Chondrocyte (in vitro differentiated cells): Measurements from ENCODE around the gene ANKRD40. TPM values are rescaled to one million over a fixed set of nuclear protein-coding genes. Genes with fewer than 3 reads are reported as not detected.

Experiments used
- DNase-seq: peaks from one replicate; pipeline ENCODE4 v3.0.0; 2021; ENCODE audit warnings: mixed read lengths, low spot score
- H3K27ac Mint-ChIP-seq: one replicate; pipeline ENCODE4 v1.8.0; 2021; ENCODE audit warnings: mild to moderate bottlenecking, moderate library complexity, mixed read lengths; ENCODE audit not compliant: unreplicated experiment
- H3K27me3 Mint-ChIP-seq: 2 replicates; pipeline ENCODE4 v1.8.0; 2021; ENCODE audit warnings: low read depth, mixed read lengths
- H3K36me3 Mint-ChIP-seq: 2 replicates; pipeline ENCODE4 v1.8.0; 2021; ENCODE audit warnings: low read depth, mixed read lengths
- H3K4me1 Mint-ChIP-seq: 2 replicates; pipeline ENCODE4 v1.8.0; 2021; ENCODE audit warnings: low read depth, mild to moderate bottlenecking, mixed read lengths
- H3K4me3 Mint-ChIP-seq: one replicate; pipeline ENCODE4 v1.8.0; 2021; ENCODE audit warnings: mild to moderate bottlenecking, moderate library complexity, mixed read lengths; ENCODE audit not compliant: unreplicated experiment
- H3K9me3 Mint-ChIP-seq: 2 replicates; pipeline ENCODE4 v1.8.0; 2021; ENCODE audit warnings: low read depth, mixed read lengths
- total RNA-seq: library from RNA; stranded (reverse); gene quantifications from 3 replicates; pipeline ENCODE4 v1.2.1, GENCODE V29; 2021
- TF ChIP-seq, protein P1 (sequence below): fragments of 200-600 bp; sonication (generic); IDR thresholded peaks from 2 replicates; pipeline ENCODE4 v1.5.0; 2021; ENCODE audit warnings: antibody characterized with exemption, mild to moderate bottlenecking, moderate library complexity

ANKRD40 gene
- total RNA-seq, 1 donor from 2014 or later = 36.1 TPM

DNA sequence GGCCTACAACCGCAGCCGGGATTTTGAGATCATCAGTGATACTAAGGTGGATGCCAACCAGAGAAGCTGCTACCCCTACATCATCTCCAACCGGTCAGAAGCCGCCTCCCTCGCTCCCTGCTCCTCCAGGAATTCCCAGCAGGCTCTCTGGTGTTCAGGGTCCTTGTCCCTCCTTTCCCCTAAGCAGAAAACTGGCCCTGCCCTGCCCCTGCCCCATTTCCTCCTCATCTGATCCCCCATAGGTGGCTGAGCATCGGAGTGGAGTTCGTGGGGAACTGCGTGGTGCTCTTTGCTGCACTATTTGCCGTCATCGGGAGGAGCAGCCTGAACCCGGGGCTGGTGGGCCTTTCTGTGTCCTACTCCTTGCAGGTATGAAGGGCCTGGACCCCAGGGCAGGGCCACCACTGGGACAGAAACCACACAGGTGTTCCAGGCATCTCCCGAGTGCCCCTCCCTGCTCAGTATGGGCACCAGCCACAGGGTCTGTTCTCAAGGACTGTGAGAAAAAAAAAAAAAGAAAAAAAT, 29.8 kb downstream of the ANKRD40 start:
- no peak overlapping the region for H3K27ac Mint-ChIP-seq
- H3K4me3 Mint-ChIP-seq = no peak overlapping the region
- no peaks in the 10 kb centered on the region for H3K27me3 Mint-ChIP-seq
- TF ChIP-seq, protein P1, sequence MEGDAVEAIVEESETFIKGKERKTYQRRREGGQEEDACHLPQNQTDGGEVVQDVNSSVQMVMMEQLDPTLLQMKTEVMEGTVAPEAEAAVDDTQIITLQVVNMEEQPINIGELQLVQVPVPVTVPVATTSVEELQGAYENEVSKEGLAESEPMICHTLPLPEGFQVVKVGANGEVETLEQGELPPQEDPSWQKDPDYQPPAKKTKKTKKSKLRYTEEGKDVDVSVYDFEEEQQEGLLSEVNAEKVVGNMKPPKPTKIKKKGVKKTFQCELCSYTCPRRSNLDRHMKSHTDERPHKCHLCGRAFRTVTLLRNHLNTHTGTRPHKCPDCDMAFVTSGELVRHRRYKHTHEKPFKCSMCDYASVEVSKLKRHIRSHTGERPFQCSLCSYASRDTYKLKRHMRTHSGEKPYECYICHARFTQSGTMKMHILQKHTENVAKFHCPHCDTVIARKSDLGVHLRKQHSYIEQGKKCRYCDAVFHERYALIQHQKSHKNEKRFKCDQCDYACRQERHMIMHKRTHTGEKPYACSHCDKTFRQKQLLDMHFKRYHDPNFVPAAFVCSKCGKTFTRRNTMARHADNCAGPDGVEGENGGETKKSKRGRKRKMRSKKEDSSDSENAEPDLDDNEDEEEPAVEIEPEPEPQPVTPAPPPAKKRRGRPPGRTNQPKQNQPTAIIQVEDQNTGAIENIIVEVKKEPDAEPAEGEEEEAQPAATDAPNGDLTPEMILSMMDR = no peak
- no peaks in the 10 kb centered on the region for H3K9me3 Mint-ChIP-seq
- no peak for DNase-seq
- no peaks in the 10 kb centered on the region for H3K36me3 Mint-ChIP-seq
- peaks cover 9% of the 10 kb centered on the region for H3K4me1 Mint-ChIP-seq

DNA sequence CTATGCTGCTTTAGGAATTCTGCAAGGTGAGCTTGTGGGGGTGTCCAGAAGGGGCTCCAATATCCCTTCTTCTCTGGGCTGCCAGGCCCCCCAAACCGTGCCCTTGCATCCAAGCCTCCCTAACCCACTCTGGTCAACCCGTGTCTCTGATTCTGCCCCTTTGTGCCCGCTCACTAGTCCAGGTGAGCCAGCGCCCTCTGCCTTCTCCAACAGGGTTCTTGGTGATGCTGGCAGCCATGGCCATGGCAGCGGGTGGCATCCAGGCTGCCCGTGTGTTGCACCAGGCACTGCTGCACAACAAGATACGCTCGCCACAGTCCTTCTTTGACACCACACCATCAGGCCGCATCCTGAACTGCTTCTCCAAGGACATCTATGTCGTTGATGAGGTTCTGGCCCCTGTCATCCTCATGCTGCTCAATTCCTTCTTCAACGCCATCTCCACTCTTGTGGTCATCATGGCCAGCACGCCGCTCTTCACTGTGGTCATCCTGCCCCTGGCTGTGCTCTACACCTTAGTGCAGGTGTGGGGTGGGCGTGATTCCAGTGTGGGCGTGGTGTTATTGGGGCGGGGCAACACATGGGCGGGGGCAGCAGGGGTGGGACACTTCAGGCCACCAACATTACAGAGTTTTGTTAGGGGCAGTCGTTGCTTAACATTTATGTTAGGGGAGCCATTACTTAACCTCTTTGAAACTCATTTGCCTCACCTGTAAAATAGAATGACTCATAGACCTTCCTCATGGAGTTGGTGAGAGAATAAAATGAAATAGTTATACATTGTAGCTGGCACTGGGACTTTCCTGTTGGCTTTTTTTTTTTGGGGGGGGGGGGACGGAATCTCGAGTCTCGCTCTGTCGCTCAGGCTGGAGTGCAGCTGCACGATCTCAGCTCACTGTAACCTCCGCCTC, 31.4 kb downstream of the ANKRD40 start:
- DNase-seq = no peak

DNA sequence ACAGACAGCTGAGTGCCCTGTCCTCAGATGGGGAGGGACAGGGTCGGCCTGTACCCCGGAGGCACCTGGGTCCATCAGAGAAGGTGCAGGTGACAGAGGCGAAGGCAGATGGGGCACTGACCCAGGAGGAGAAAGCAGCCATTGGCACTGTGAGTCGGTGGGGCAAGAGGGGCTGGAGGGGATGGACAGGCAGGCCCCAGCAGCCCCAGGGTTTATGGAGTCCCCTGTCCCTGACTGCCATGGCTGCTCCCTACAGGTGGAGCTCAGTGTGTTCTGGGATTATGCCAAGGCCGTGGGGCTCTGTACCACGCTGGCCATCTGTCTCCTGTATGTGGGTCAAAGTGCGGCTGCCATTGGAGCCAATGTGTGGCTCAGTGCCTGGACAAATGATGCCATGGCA, 32.1 kb downstream of the ANKRD40 start:
- no peaks in the 10 kb centered on the region for H3K4me1 Mint-ChIP-seq
- DNase-seq = no peak
- TF ChIP-seq, protein P1 = no peak
- no peak overlapping the region for H3K4me3 Mint-ChIP-seq
- H3K9me3 Mint-ChIP-seq = no peaks in the 10 kb centered on the region
- no peak overlapping the region for H3K27ac Mint-ChIP-seq
- H3K27me3 Mint-ChIP-seq = no peaks in the 10 kb centered on the region
- H3K36me3 Mint-ChIP-seq = no peaks in the 10 kb centered on the region

More for the DNA sequence above, 31.4 kb downstream of the ANKRD40 start:
- Mint-ChIP-seq H3K9me3 (no peaks in the 10 kb centered on the region), H3K27me3 (no peaks in the 10 kb centered on the region), H3K4me1 (peaks cover 4% of the 10 kb centered on the region), H3K27ac (no peak overlapping the region), H3K36me3 (no peaks in the 10 kb centered on the region), H3K4me3 (no peak overlapping the region)
- TF ChIP-seq, protein P1 = no peak

DNA sequence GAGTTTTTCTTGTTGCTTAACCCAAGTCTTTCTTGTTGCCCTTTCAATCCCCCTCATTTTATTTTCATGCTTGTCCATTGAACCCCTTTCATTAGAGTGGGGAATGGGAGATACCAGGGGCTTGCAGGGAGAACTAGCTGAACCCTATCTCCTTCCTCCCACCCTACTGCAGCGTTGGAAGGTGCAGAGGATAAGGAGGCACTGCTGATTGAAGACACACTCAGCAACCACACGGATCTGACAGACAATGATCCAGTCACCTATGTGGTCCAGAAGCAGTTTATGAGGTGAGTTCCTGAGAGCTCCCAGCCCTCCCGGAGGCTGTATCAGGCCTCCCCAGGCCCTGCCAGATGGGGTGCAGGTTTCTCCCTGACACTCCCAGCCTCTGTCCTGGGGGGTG, 32.5 kb downstream of the ANKRD40 start:
- H3K27ac Mint-ChIP-seq = no peak overlapping the region
- no peaks in the 10 kb centered on the region for H3K4me1 Mint-ChIP-seq
- TF ChIP-seq, protein P1 = no peak
- H3K27me3 Mint-ChIP-seq = no peaks in the 10 kb centered on the region
- H3K9me3 Mint-ChIP-seq = no peaks in the 10 kb centered on the region
- DNase-seq = no peak
- no peak overlapping the region for H3K4me3 Mint-ChIP-seq
- no peaks in the 10 kb centered on the region for H3K36me3 Mint-ChIP-seq

DNA sequence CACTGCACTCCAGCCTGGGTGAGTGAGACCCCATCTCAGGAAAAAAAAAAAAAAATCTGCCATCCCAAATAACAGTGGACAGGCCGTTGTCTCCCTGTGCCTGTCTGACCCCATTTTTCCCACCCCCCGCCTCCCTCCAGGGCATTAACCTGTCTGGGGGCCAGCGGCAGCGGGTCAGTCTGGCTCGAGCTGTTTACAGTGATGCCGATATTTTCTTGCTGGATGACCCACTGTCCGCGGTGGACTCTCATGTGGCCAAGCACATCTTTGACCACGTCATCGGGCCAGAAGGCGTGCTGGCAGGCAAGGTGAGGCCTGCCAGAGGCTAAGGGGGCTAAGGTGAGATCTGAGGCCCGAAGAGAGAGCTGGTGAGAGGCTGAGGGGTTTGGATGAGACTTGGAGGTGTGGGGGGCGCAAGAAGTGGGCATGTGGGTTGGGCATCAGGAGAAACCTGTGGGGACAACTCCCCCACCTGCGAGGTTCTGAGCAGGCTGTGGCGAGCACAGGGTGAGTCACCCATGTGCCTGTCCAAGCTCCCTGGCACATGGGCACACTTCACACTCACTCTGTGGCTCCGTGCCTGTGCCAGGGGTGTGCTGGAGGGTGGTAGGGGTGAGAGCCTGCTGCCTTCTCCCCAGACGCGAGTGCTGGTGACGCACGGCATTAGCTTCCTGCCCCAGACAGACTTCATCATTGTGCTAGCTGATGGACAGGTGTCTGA, 34.7 kb downstream of the ANKRD40 start:
- Mint-ChIP-seq H3K27ac (no peak overlapping the region), H3K4me1 (peaks cover 11% of the 10 kb centered on the region), H3K27me3 (no peaks in the 10 kb centered on the region), H3K36me3 (no peaks in the 10 kb centered on the region), H3K9me3 (no peaks in the 10 kb centered on the region), H3K4me3 (no peak overlapping the region)
- TF ChIP-seq, protein P1 = no peak
- no peak for DNase-seq
